Fibroblast of lung (primary cell): ENCODE results near the gene JOSD2.

Experiments
- EZH2 ChIP-seq: IDR thresholded peaks from 2 replicates; pipeline ENCODE4 v1.5.1; 2012; ENCODE audit warnings: low read length, control low read depth, mild to moderate bottlenecking; ENCODE audit errors: missing control alignments
- TF ChIP-seq, protein P1 (sequence below), 2 donors: IDR thresholded peaks in 1 of 2; conservative IDR thresholded peaks in 1 of 2; 1 replicate in 1 of 2; 2 replicates in 1 of 2; pipeline ENCODE4 v1.5.1; 2011 to 2012; ENCODE audit warnings: low read length in 2 of 2, control low read depth in 1 of 2, inconsistent platforms in 1 of 2, low read depth in 1 of 2, mild to moderate bottlenecking in 1 of 2

DNA sequence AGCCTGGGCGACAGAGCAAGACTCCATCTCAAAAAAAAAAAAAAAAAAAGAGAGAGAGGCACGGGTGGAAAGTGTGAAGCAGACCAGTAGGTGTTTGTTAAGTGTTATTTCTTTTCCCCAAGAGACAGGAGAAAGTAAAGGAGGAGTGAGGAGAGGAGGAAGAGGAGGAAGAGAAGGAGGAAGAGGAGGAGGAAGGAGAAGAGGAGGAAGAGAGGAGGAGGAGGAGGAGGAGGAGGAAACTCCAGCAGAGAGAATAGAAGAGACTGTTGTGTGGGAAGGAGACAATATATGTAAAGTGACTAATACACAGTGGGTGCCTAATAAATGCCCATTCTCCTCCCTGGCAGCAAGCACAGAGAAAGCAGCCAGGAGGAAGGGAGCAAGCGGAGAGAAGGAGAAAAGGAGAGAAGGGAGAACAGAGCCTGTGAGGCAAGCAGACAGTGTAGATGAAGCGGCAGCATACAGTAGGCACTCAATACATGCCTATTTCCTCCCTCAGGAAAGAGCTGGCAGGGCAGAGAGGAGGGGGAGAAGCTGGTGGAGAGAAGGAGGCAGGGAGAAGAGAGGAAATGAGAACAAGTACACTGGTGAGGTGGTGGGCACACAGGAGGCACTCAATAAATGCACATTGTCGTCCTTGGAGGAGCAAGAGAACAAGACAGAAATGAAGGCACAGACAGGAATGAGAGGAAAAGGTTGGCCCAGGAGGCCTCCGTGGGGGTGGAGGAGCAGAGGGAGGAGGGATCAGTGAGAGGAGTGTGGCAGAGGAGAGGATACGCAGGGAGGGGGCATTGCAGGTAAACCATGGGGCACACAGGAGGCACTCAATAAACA, 16.6 kb downstream of the JOSD2 start:
- TF ChIP-seq, protein P1, sequence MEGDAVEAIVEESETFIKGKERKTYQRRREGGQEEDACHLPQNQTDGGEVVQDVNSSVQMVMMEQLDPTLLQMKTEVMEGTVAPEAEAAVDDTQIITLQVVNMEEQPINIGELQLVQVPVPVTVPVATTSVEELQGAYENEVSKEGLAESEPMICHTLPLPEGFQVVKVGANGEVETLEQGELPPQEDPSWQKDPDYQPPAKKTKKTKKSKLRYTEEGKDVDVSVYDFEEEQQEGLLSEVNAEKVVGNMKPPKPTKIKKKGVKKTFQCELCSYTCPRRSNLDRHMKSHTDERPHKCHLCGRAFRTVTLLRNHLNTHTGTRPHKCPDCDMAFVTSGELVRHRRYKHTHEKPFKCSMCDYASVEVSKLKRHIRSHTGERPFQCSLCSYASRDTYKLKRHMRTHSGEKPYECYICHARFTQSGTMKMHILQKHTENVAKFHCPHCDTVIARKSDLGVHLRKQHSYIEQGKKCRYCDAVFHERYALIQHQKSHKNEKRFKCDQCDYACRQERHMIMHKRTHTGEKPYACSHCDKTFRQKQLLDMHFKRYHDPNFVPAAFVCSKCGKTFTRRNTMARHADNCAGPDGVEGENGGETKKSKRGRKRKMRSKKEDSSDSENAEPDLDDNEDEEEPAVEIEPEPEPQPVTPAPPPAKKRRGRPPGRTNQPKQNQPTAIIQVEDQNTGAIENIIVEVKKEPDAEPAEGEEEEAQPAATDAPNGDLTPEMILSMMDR (conservative IDR thresholded peaks at IDR 0.05 in 1 of 2, IDR thresholded peaks at IDR 0.05 in 1 of 2; ENCODE audit: low read depth in 1 of 2, low read length in 2 of 2) = no peak
- TF ChIP-seq EZH2 = no peak
